Stimulated activated CD4-positive, alpha-beta T cell treated with anti-CD3 and anti-CD28 coated beads, Interleukin-1b, Interleukin-23, amount 100 ng/mL, for 1 hour (primary cell): ENCODE data around the gene NOXRED1.

ENCODE experiments used
- DNase-seq, 2 donors: peaks; one replicate each; pipeline ENCODE4 v3.0.0-alpha.2; 2020; ENCODE audit warnings: low read depth in 2 of 2

Gene NOXRED1

GRCh38 chr14:77409131-77409533, 14.2 kb downstream of the NOXRED1 start:
- DNase-seq = no peak

GRCh38 chr14:77407158-77407557, 16.2 kb downstream of the NOXRED1 start:
- no peak for DNase-seq

GRCh38 chr14:77406718-77407117, 16.6 kb downstream of the NOXRED1 start:
- DNase-seq = no peak

- no peak for DNase-seq
Measured at GRCh38 chr14:77406086-77406485, 17.2 kb downstream of the NOXRED1 start.

- DNase-seq = no peak
Measured at GRCh38 chr14:77403768-77404167, 19.6 kb downstream of the NOXRED1 start.

- DNase-seq = no peak
Measured at GRCh38 chr14:77400216-77400615, 23.1 kb downstream of the NOXRED1 start.

- no peak for DNase-seq
Measured at GRCh38 chr14:77390188-77390587, 33.1 kb downstream of the NOXRED1 start.

- no peak for DNase-seq
Measured at GRCh38 chr14:77378701-77379100, 44.6 kb downstream of the NOXRED1 start.

- DNase-seq = no peak
Measured at GRCh38 chr14:77377502-77377844, 45.9 kb downstream of the NOXRED1 start.

GRCh38 chr14:77376771-77377501, 46.4 kb downstream of the NOXRED1 start, which contains the start of the genes SAMD15 and TMED8:
Gene SAMD15, plus strand, starts transcription at chr14:77377379. Its CDS starts 40 bp downstream, at chr14:77377419.
Gene TMED8, minus strand, starts transcription at chr14:77377094. Its CDS starts 41 bp downstream, at chr14:77377053.
- DNase-seq = peak; percentile 50 to 63

GRCh38 chr14:77375973-77376770, 47.2 kb downstream of the NOXRED1 start:
- DNase-seq = no peak

- DNase-seq = no peak
Measured at GRCh38 chr14:77375164-77375950, 48.0 kb downstream of the NOXRED1 start.

GRCh38 chr14:77372304-77372841, 51.0 kb downstream of the NOXRED1 start:
- no peak for DNase-seq

- DNase-seq = no peak
Measured at GRCh38 chr14:77369285-77369684, 54.0 kb downstream of the NOXRED1 start.

GRCh38 chr14:77364146-77364545, 59.2 kb downstream of the NOXRED1 start:
- DNase-seq = no peak

- no peak for DNase-seq
Measured at GRCh38 chr14:77359626-77360025, 63.7 kb downstream of the NOXRED1 start.

GRCh38 chr14:77356899-77357298, 66.4 kb downstream of the NOXRED1 start:
- no peak for DNase-seq

- DNase-seq = no peak
Measured at GRCh38 chr14:77355811-77356210, 67.5 kb downstream of the NOXRED1 start.

- DNase-seq = no peak
Measured at GRCh38 chr14:77353469-77354141, 69.7 kb downstream of the NOXRED1 start.

- no peak for DNase-seq
Measured at GRCh38 chr14:77347751-77348150, 75.6 kb downstream of the NOXRED1 start.

GRCh38 chr14:77346495-77346894, 76.8 kb downstream of the NOXRED1 start:
- DNase-seq = no peak
